Duodenal mucosa (tissue), 2 donors: ENCODE results near the gene PIK3R5.

Source experiments
- H3K27ac ChIP-seq: one replicate; pipeline ENCODE4 v1.7.0; 2013; ENCODE audit warnings: low read depth, low read length
- H3K27me3 ChIP-seq, 2 donors: one replicate each; pipeline ENCODE4 v1.7.0; 2013; ENCODE audit warnings: low read length in 2 of 2, control low read depth in 1 of 2; ENCODE audit not compliant: insufficient read depth in 2 of 2, control insufficient read depth in 1 of 2
- H3K36me3 ChIP-seq, 2 donors: one replicate each; pipeline ENCODE4 v1.7.0; 2013; ENCODE audit warnings: low read length in 2 of 2, control low read depth in 1 of 2; ENCODE audit not compliant: insufficient read depth in 2 of 2, control insufficient read depth in 1 of 2
- H3K4me1 ChIP-seq, 2 donors: one replicate each; pipeline ENCODE4 v1.7.0; 2013; ENCODE audit warnings: low read length in 2 of 2, control low read depth in 1 of 2; ENCODE audit not compliant: insufficient read depth in 2 of 2, control insufficient read depth in 1 of 2
- H3K4me3 ChIP-seq, 2 donors: one replicate each; pipeline ENCODE4 v1.7.0; 2013; ENCODE audit warnings: low read length in 2 of 2, low read depth in 1 of 2
- H3K9ac ChIP-seq, 2 donors: one replicate each; pipeline ENCODE4 v1.7.0; 2013; ENCODE audit warnings: low read length in 2 of 2, low read depth in 1 of 2
- H3K9me3 ChIP-seq, 2 donors: one replicate each; pipeline ENCODE4 v1.7.0; 2013; ENCODE audit warnings: low read length in 2 of 2, control low read depth in 1 of 2; ENCODE audit not compliant: control insufficient read depth in 1 of 2

Gene PIK3R5

GRCh38 chr17:8851600-8851999, 113.9 kb downstream of the PIK3R5 start:
- Histone ChIP-seq H3K4me3 (no peak overlapping the region), H3K36me3 (no peaks in the 10 kb centered on the region), H3K4me1 (no peaks in the 10 kb centered on the region), H3K27ac (no peak overlapping the region), H3K9me3 (no peaks in the 10 kb centered on the region), H3K27me3 (peaks cover 0 to 3% of the 10 kb centered on the region in 2 donors), H3K9ac (no peak overlapping the region)

GRCh38 chr17:8849311-8850041, 116.0 kb downstream of the PIK3R5 start:
- no peaks in the 10 kb centered on the region for H3K36me3 ChIP-seq
- H3K27ac ChIP-seq = no peak overlapping the region
- no peaks in the 10 kb centered on the region for H3K27me3 ChIP-seq
- H3K4me3 ChIP-seq = no peak overlapping the region
- H3K4me1 ChIP-seq = no peaks in the 10 kb centered on the region
- no peaks in the 10 kb centered on the region for H3K9me3 ChIP-seq
- no peak overlapping the region for H3K9ac ChIP-seq

- Histone ChIP-seq H3K4me3 (no peak overlapping the region), H3K36me3 (no peaks in the 10 kb centered on the region), H3K9me3 (no peaks in the 10 kb centered on the region), H3K9ac (no peak overlapping the region), H3K27ac (no peak overlapping the region), H3K27me3 (no peaks in the 10 kb centered on the region), H3K4me1 (no peaks in the 10 kb centered on the region)
Observed at GRCh38 chr17:8847891-8848290, 117.6 kb downstream of the PIK3R5 start.

- H3K9ac ChIP-seq = no peak overlapping the region
- no peaks in the 10 kb centered on the region for H3K36me3 ChIP-seq
- H3K4me1 ChIP-seq = no peaks in the 10 kb centered on the region
- no peak overlapping the region for H3K4me3 ChIP-seq
- H3K9me3 ChIP-seq = no peaks in the 10 kb centered on the region
- no peaks in the 10 kb centered on the region for H3K27me3 ChIP-seq
- H3K27ac ChIP-seq = no peak overlapping the region
Observed at GRCh38 chr17:8846768-8847211, 118.7 kb downstream of the PIK3R5 start.

GRCh38 chr17:8844229-8845218, 121.0 kb downstream of the PIK3R5 start:
- H3K27me3 ChIP-seq = no peaks in the 10 kb centered on the region
- H3K9ac ChIP-seq = no peak overlapping the region
- no peaks in the 10 kb centered on the region for H3K4me1 ChIP-seq
- H3K4me3 ChIP-seq = no peak overlapping the region
- no peaks in the 10 kb centered on the region for H3K36me3 ChIP-seq
- H3K27ac ChIP-seq = no peak overlapping the region
- no peaks in the 10 kb centered on the region for H3K9me3 ChIP-seq

GRCh38 chr17:8843344-8843743, 122.2 kb downstream of the PIK3R5 start:
- Histone ChIP-seq H3K27me3 (no peaks in the 10 kb centered on the region), H3K9me3 (no peaks in the 10 kb centered on the region)

GRCh38 chr17:8841844-8842243, 123.7 kb downstream of the PIK3R5 start:
- H3K9ac ChIP-seq = no peak overlapping the region
- H3K9me3 ChIP-seq = no peaks in the 10 kb centered on the region
- H3K36me3 ChIP-seq = no peaks in the 10 kb centered on the region
- no peak overlapping the region for H3K27ac ChIP-seq
- no peak overlapping the region for H3K4me3 ChIP-seq
- H3K4me1 ChIP-seq = no peaks in the 10 kb centered on the region
- H3K27me3 ChIP-seq = no peaks in the 10 kb centered on the region

More at GRCh38 chr17:8843344-8843743, 122.2 kb downstream of the PIK3R5 start:
- Histone ChIP-seq H3K27ac (no peak overlapping the region), H3K4me1 (no peaks in the 10 kb centered on the region), H3K36me3 (no peaks in the 10 kb centered on the region), H3K9ac (no peak overlapping the region), H3K4me3 (no peak overlapping the region)

GRCh38 chr17:8839410-8839935, 126.0 kb downstream of the PIK3R5 start:
- Histone ChIP-seq H3K4me3 (no peak overlapping the region), H3K9ac (no peak overlapping the region), H3K27ac (no peak overlapping the region), H3K27me3 (no peaks in the 10 kb centered on the region), H3K4me1 (no peaks in the 10 kb centered on the region), H3K9me3 (no peaks in the 10 kb centered on the region), H3K36me3 (no peaks in the 10 kb centered on the region)

GRCh38 chr17:8838551-8839095, 126.9 kb downstream of the PIK3R5 start:
- Histone ChIP-seq H3K36me3 (no peaks in the 10 kb centered on the region), H3K9me3 (no peaks in the 10 kb centered on the region), H3K27ac (no peak overlapping the region), H3K4me3 (no peak overlapping the region), H3K27me3 (no peaks in the 10 kb centered on the region), H3K9ac (no peak overlapping the region), H3K4me1 (no peaks in the 10 kb centered on the region)
